DND-41 (cell line): Measurements from ENCODE around the gene NCF2.

Experiments
- EZH2 ChIP-seq: IDR thresholded peaks from 3 replicates; pipeline ENCODE4 v1.6.1; 2012; ENCODE audit warnings: borderline replicate concordance, low read depth, mild to moderate bottlenecking, moderate library complexity, low read length, inconsistent platforms; ENCODE audit not compliant: severe bottlenecking
- TF ChIP-seq, protein P1 (sequence below): IDR thresholded peaks from 2 replicates; pipeline ENCODE4 v1.5.1; 2012; ENCODE audit warnings: borderline replicate concordance, low read length, moderate library complexity, mild to moderate bottlenecking; ENCODE audit not compliant: poor library complexity, severe bottlenecking; ENCODE audit errors: extremely low read depth

DNA sequence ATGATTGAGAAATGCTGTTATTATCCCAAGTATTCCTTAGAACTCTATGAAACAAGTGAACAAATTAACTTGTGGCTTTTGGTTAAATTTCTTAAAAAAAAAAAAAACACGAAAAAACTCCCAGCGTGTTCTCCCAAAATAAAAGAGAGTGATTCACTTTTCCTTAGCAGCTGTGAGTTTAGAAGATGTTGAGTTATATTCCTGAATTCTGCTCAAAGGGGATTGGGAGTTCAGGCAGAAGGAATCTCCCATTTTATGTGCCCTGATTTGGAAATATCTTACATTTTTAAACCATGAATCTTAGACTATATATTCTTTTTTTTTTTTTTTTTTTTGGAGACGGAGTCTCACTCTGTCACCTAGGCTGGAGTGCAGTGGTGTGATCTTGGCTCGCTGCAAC is 83.7 kb downstream of the NCF2 start:
- TF ChIP-seq, protein P1, sequence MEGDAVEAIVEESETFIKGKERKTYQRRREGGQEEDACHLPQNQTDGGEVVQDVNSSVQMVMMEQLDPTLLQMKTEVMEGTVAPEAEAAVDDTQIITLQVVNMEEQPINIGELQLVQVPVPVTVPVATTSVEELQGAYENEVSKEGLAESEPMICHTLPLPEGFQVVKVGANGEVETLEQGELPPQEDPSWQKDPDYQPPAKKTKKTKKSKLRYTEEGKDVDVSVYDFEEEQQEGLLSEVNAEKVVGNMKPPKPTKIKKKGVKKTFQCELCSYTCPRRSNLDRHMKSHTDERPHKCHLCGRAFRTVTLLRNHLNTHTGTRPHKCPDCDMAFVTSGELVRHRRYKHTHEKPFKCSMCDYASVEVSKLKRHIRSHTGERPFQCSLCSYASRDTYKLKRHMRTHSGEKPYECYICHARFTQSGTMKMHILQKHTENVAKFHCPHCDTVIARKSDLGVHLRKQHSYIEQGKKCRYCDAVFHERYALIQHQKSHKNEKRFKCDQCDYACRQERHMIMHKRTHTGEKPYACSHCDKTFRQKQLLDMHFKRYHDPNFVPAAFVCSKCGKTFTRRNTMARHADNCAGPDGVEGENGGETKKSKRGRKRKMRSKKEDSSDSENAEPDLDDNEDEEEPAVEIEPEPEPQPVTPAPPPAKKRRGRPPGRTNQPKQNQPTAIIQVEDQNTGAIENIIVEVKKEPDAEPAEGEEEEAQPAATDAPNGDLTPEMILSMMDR: no peak
- no peak for TF ChIP-seq EZH2
